Activated naive CD4-positive, alpha-beta T cell treated with anti-CD3 and anti-CD28 coated beads, Interleukin-2, amount 50 U/mL, for 24 hours (primary cell): ENCODE data around the gene DGCR6L.
"Not testable (repeated sequence)": the region's sequence is repeated elsewhere in the genome, so short reads cannot be mapped to it uniquely, and the experiment has no call there.

Experiments used
- H3K27ac Mint-ChIP-seq: one replicate; pipeline ENCODE4 v1.8.0; 2021; ENCODE audit warnings: mild to moderate bottlenecking, mixed read lengths
- H3K27me3 Mint-ChIP-seq: one replicate; pipeline ENCODE4 v1.8.0; 2021; ENCODE audit warnings: mixed read lengths
- H3K36me3 Mint-ChIP-seq: one replicate; pipeline ENCODE4 v1.8.0; 2021; ENCODE audit warnings: mixed read lengths
- H3K4me1 Mint-ChIP-seq: one replicate; pipeline ENCODE4 v1.8.0; 2021; ENCODE audit warnings: mixed read lengths
- H3K4me3 Mint-ChIP-seq: one replicate; pipeline ENCODE4 v1.8.0; 2021; ENCODE audit warnings: mild to moderate bottlenecking, mixed read lengths
- H3K9me3 Mint-ChIP-seq: one replicate; pipeline ENCODE4 v1.8.0; 2021; ENCODE audit warnings: mixed read lengths

DGCR6L gene

DNA sequence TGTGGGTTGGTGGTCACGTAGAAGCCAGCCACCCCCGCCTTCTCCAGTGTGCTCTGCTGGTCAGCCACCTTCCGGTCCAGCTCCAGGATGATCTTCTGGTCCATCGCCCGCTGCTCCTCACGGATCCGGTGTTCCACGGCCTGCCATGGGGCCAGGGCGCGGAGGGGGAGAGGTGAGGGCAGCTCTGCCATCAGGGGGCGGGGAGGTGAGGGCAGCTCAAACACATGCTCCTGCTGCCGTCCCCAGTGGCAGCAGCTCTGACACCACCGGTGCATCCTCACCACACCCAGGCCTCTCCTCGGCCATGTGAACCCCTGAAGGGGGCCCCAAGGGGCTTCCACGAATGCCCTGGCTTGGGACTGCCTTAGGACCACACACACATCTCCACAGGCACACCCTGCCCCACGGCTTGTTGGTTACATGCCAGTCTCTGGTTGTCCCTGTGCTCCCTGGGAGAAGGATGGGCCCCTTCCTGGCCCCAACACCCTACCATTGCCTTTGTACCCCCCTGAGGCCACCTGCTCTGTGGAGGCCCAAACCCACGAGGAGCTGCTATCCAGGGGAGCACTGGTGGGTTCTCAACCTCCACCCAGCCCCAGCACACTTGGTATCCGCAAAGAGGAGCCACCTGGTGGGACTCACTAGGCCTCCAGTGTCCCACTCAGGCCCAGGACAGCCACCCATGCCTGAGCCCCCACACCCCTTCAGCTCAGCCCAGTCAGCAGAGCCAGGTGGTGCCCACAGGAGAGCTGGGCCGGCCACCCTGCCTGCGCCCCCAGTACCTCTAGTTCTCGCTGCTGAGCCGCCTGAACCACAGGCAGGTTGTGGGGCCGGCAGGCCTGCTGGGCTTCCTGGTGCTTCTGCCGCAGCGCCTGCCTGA lies 4.3 kb downstream of the DGCR6L start:
- Mint-ChIP-seq H3K27me3 (no peaks in the 10 kb centered on the region), H3K4me3 (no peak overlapping the region), H3K27ac (no peak overlapping the region), H3K9me3 (no peaks in the 10 kb centered on the region), H3K36me3 (no peaks in the 10 kb centered on the region), H3K4me1 (peaks cover 29% of the 10 kb centered on the region)

DNA sequence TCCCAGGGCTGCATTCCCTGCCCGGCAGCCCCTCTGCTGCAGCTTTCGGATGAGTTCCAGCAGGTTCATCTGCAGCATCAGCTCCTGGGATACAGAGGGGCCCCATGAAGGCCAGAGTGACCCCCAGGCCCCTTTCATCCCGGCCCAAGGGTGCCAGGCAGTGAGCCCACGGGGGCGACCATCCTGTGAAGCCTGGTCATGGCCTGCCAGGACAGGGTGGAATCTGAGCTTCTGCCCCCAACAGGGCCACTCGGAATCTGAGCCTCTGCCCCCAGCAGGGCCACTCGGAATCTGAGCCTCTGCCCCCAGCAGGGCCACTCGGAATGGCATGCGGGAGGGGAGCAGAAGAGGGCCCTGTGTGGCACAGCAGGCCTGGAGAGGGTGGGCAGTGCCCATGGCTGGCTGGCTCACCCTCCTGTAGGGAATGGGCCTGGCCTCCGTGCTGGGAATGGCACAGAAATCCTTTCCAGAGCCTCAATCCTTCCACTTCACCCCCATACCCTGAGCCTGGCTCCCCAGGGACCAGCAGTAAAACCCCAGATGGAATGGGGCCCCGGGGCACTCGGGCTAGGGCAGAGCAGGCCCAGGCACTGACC lies 5.0 kb downstream of the DGCR6L start:
- H3K9me3 Mint-ChIP-seq, H3K27ac Mint-ChIP-seq, H3K27me3 Mint-ChIP-seq, H3K36me3 Mint-ChIP-seq, H3K4me3 Mint-ChIP-seq: not testable (repeated sequence)
- H3K4me1 Mint-ChIP-seq: peaks cover 27% of the 10 kb centered on the region

DNA sequence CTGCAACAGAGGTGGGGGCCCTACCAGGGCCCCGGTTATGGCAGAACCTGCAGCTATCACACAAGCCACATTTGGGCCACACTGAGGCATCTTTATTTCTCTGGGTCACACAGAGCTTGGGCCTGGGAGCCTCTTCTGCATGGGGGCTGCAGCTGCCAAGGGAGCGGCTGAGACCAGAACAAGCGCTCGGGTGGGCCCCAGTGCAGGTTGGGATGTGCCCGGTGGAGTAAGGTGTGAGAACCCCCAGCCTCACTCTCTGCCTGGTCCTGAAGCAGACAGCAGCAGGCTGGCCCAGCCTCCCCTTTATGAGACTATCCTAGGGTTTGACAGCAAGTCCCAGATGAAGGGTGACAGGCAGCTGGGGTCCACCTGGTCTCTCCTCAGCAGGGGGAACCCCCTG lies 5.7 kb downstream of the DGCR6L start:
- not testable (repeated sequence) for H3K36me3 Mint-ChIP-seq, H3K27ac Mint-ChIP-seq, H3K27me3 Mint-ChIP-seq, H3K9me3 Mint-ChIP-seq, H3K4me3 Mint-ChIP-seq
- peaks cover 23% of the 10 kb centered on the region for H3K4me1 Mint-ChIP-seq

DNA sequence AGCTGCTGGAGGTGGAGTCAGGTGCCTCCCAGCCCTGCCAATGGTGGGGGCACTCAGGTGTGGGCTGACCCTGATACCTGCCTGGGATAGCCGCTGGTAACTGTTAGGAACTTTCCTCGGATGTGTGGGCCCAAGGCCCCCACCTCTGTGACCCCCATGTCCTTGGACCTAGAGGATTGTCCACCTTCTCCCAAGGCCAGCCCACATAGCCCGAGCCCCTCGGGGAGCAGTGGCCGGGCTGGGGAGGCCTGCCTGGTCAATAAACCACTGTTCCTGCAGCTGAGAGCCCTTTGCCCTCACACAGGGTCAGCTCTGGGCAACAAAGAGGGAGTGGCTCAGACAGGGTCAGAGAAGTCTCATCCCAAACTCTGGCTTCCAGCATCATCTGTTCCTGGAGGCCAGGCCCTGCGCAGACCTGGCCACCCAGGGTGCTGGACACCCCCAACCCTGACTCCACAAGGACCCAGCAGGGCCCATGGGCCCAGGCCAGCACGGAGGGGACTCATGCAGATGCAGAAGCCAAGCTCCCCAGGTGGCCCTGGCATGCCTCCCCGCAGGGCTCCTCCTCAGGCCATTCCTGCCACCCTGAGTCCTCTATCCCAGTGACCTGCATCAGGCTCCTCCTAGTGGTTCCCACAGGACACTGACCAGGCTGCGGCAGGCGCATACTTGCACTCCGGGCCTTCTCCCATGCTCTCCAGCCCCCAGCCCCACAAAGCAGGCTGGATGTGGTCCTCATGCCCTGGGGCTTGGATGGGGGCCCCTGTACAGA lies 6.4 kb downstream of the DGCR6L start:
- not testable (repeated sequence) for H3K27ac Mint-ChIP-seq, H3K9me3 Mint-ChIP-seq, H3K27me3 Mint-ChIP-seq, H3K4me3 Mint-ChIP-seq, H3K36me3 Mint-ChIP-seq
- H3K4me1 Mint-ChIP-seq: peaks cover 16% of the 10 kb centered on the region

DNA sequence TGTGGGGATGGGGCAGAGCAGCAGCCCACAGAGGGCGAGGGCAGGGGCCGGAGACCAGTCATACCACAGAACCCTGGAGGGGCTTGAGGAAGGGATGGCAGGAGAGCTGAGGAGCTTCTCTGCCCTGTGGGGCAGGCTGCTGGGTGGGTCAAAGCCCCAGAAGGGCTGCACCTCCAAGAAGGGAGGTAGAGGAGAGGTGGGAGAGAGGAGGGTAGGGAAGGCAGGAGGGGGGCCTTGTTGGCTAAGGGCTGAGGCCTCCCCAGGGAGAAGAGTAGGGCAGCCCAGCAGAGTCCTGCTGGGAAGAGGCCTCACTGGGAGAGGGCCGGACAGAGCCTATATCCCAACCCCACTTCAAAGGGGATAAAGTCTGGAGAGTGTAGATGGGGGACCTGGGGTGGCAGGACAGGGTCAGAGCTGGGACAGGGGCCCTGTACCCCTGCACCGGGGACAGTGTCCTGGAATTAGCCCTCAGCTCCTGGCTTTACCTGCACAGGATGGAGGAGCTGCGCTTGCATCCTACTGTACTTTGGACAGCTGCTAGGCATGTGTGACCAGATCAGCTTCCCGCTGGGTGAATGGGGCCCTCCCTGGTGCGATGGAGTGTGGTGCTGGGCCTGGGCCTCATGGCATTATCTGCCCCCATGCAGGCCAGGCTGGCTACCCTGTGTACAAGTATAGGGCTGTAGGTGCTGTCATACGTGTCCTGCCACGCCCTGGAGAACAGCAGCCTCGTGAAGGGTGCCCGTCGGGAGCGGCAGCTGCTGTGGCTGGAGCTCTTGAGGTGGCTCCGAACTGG lies 7.3 kb downstream of the DGCR6L start:
- no peaks in the 10 kb centered on the region for H3K27me3 Mint-ChIP-seq
- no peak overlapping the region for H3K4me3 Mint-ChIP-seq
- H3K9me3 Mint-ChIP-seq: no peaks in the 10 kb centered on the region
- no peaks in the 10 kb centered on the region for H3K36me3 Mint-ChIP-seq
- H3K4me1 Mint-ChIP-seq: peaks cover 7% of the 10 kb centered on the region
- no peak overlapping the region for H3K27ac Mint-ChIP-seq

DNA sequence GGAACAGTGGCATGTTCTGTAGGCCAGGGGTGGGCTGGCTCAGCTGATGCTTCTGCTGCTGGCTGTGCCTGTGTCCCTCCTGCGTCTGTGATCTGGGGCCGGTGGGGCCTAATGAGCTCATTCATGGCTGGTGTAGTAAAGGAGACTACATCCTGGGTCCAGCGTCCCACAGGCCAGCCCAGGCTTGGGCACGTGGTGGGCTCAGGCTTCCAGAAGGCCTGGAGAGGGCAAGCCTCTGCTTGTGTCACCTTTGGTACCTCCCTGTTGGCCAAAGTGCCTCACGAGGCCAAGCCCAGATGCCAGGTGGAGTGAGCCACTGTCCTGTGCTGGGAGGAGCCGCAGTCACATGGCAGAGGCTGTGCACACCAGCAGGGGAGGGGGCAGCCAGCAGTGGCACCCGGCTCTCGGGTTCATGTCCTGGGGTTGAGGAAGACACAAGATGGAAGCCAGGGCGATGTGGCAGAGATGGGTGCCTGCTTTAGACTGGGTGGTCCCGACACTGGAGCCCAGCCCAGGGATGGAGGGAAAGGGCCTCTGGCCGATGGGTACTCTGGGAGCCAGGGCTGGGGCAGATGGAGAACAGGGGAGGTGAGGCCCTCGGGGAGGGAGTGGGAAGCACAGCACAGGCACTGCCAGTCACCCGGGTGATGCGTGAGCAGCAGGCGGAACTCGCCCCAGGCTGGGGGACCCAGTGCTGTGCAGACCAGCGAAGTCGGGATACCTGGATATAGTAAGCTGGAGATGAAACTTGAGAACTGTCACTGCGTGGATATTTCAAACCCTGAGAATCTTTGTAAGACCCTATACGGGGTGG lies 8.4 kb downstream of the DGCR6L start:
- not testable (repeated sequence) for H3K4me3 Mint-ChIP-seq, H3K36me3 Mint-ChIP-seq, H3K27ac Mint-ChIP-seq, H3K4me1 Mint-ChIP-seq, H3K27me3 Mint-ChIP-seq, H3K9me3 Mint-ChIP-seq

DNA sequence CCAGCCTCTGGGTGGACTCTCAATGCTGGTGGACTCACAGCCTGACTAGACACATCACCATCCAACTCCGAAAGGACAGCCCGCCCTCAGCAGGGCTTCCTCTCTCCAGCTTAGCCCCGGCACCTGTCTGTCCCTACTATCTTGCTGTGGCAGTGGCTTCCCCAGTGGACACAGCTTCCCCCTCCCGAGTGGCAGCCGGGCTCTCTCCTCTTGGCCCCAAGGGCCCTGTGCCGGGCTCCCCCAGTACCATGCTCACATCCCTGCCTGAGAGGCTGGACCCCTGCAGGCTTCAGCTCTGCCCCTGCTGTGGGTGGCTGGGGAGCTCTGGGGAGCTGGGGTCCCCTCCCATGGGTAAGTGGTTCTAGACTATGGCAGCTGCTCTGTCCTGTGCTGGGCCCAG lies 9.1 kb downstream of the DGCR6L start:
- H3K4me1 Mint-ChIP-seq, H3K36me3 Mint-ChIP-seq, H3K4me3 Mint-ChIP-seq, H3K9me3 Mint-ChIP-seq, H3K27ac Mint-ChIP-seq, H3K27me3 Mint-ChIP-seq: not testable (repeated sequence)

DNA sequence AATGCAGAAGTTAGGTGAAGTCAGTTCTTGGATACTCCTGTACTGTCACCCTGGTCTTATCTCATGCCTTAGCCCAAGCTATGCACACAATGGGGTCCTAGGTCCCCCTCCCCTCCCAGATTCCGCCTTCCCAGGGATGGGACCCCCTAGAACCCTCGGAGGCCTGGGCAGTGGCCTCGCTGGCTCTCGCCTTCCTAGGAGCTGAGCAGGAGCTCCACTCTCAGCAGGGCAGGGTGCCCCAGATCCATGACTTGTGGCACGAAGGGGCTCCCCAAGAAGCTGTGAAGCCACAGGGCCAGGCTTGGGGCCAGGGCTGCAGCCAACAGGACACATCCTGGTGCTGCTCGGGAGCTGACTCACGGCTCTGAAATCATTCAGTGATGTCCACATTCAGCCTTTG lies 9.7 kb downstream of the DGCR6L start:
- H3K4me1 Mint-ChIP-seq, H3K9me3 Mint-ChIP-seq, H3K4me3 Mint-ChIP-seq, H3K27me3 Mint-ChIP-seq, H3K27ac Mint-ChIP-seq, H3K36me3 Mint-ChIP-seq: not testable (repeated sequence)

DNA sequence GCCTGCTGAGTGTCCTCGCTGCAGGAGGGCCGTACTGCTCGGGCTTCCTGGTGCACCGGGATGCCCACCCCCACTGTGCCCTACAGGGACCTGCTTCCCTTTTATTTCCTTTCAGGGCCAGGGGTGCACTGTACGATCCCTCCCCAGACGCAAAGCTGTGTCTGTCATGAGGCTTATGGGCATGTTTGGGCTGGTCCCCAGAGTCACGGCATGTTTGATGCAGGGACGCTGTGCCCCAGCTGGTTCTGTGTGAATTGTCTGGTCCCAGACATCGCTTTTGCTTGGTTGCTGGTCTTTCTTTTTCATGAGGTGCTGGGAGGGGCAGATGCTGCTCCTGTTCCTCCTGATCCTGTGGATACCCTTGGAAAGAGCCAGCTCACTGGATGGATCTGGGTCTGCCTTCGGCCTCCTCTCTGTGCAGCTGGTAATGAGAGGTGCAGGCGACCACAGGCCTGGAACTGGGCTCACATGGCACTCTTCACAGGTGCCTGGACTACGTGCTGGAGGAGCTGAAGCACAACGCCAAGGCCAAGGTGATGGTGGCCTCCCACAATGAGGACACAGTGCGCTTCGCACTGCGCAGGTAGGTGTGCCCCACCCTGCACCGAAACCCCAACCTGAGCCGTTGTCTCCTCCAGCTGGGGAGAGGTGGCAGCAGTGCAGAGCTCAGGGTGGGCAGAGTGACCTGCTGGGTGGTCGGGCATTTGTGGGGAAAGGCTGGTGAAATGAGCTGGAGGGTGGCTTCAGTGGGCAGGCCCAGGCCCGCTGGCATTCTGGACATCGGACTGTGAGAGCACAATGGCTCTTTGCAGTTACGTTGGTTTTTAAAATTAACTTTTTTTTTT lies 10.8 kb downstream of the DGCR6L start:
- not testable (repeated sequence) for H3K36me3 Mint-ChIP-seq, H3K4me3 Mint-ChIP-seq, H3K27ac Mint-ChIP-seq, H3K27me3 Mint-ChIP-seq, H3K4me1 Mint-ChIP-seq, H3K9me3 Mint-ChIP-seq

DNA sequence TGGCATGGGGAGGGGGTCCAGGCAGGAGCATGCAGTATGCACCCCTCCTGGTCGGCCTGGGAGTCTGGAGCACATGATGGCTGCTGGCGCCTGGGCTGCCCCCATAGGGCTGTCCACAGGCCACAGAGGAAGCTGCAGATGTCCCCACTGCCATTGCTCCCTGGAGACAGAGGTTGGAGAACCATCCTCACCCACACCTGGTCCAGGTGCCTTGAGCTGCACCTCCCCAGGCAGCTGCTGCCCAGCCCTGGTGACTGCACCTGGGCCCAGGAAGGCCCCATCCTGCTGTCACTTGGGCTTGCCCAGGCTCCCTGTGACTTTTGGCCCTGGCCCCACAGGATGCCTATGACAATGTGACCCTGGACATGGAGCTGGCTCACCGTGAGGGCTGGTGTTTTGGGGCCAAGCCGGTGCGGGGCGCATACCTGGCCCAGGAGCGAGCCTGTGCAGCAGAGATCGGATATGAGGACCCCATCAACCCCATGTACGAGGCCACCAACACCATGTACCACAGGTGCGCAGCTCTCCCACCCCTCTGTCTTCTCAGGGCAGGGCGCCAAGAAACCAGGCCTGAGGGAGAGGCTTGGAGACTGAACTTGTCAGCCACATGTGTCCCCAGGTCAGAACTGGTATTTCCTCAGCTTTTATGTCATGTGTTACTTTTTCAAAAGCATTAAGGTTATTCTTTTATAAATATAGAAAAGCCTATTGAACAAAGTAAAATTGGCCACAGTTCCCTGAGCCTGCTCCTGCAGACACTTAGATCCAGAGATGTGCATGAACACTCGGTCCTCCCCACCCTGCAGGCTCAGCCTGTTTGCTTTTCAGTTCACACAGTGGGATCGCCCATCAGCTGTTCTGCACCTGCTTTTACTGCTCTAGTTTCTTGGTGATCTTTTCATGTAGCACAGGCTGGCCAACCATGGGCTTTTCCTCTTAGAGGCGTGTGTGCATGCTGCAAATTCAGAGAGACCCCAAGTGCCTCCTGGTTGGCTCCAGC lies 12.1 kb downstream of the DGCR6L start:
- not testable (repeated sequence) for H3K27ac Mint-ChIP-seq, H3K4me3 Mint-ChIP-seq, H3K9me3 Mint-ChIP-seq, H3K36me3 Mint-ChIP-seq, H3K27me3 Mint-ChIP-seq, H3K4me1 Mint-ChIP-seq

DNA sequence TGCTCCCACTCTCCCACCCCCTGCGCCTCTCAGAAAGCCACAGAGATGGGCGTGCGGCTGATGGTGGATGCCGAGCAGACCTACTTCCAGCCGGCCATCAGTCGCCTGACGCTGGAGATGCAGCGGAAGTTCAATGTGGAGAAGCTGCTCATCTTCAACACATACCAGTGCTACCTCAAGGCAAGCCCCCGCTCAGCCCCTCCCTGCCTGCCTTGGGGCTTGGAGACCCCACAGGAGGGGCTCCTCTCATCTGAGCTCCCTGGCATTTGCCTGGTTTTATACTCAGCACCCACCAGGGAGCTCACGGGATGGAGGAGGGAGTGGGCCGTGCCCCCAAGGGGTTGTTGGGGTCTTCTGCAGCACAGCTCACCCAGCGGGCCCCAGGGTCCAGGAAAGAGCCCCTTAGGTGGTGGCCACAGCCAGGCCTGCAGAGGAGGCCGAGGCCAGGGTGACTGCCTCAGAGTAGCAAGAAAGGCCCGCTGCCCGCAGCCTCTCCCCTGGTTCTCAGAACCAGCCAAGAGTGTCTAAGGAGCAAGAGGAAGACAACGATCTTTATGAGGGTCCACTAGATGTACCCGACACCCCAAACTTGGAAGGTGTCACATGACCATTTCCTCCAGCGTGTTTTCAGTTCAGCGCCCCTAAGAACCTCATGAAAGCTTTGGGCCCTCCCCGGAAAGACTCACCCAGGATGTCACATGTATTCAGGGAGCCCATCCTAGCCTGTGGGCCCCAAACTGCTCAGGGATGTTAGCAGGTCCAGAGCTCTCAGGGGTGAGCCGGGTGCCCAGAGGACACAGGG lies 13.0 kb downstream of the DGCR6L start:
- H3K36me3 Mint-ChIP-seq, H3K4me1 Mint-ChIP-seq, H3K27ac Mint-ChIP-seq, H3K27me3 Mint-ChIP-seq, H3K4me3 Mint-ChIP-seq, H3K9me3 Mint-ChIP-seq: not testable (repeated sequence)

DNA sequence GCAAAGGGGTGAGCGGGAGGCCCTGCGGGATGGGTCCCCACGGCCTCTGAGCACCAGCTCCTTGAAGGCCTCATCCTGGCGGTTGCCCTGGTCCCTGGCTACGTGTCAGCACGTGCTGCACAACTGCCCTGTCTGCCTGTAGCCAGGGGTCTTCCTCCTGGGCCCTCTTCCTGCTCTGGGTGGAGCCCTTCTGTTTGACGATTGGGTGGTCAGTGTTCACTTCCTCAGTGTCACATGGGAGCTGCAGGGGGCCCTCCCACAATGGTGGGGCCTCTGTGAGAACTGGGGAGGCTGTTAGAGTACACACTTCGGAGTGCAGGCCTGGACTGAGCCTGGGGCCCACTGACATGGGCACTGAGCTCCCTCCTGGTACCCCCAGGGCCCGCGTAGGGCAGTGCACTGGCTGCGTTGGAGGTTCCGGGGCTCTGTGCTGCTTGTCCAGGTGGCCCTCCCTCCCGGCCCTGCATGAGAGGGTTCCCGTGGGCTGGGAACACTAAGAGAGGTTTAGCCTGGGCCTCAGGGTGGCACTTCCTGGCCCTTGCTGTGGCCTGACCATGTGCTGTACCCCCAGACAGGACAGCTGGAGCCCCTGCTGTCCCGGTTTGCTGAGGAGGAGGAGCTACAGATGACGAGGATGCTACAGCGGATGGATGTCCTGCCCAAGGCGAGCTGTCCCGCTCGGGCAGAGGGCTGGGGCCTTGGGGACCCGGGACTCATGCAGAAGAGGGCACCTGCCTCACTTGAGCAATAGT lies 13.8 kb downstream of the DGCR6L start:
- Mint-ChIP-seq H3K36me3 (no peaks in the 10 kb centered on the region), H3K4me3 (no peak overlapping the region), H3K27ac (no peak overlapping the region), H3K27me3 (peaks cover 2% of the 10 kb centered on the region), H3K4me1 (no peaks in the 10 kb centered on the region), H3K9me3 (no peaks in the 10 kb centered on the region)
